ENCODE measurements around the gene RAB8A.

RAB8A gene

GRCh38 chr19:16111160-16111908 lies at the start of gene RAB8A:
Gene RAB8A (plus strand): TSS chr19:16111889. CDS start chr19:16111902, 13 bp downstream.
- DNase-seq = peak; percentile 93

- DNase-seq = no peak
These were observed 49.7 kb upstream of the RAB8A start for GRCh38 chr19:16061943-16062342.

- DNase-seq = no peak
These were observed 48.9 kb upstream of the RAB8A start for GRCh38 chr19:16062789-16063188.

- no peak for DNase-seq
These were observed 47.3 kb upstream of the RAB8A start for GRCh38 chr19:16064209-16064889.

- no peak for DNase-seq
These were observed 45.0 kb upstream of the RAB8A start for GRCh38 chr19:16066611-16067104.

- DNase-seq = no peak
These were observed 44.3 kb upstream of the RAB8A start for GRCh38 chr19:16067205-16067938.

GRCh38 chr19:16068696-16069259 lies 42.9 kb upstream of the RAB8A start:
- no peak for DNase-seq

- DNase-seq = no peak
These were observed 41.8 kb upstream of the RAB8A start for GRCh38 chr19:16069813-16070365.

- no peak for DNase-seq
These were observed 41.2 kb upstream of the RAB8A start for GRCh38 chr19:16070366-16070990.

GRCh38 chr19:16071072-16071691 lies 40.5 kb upstream of the RAB8A start:
- no peak for DNase-seq

GRCh38 chr19:16073481-16073880 lies 38.2 kb upstream of the RAB8A start:
- DNase-seq = no peak

GRCh38 chr19:16073988-16074387 lies 37.7 kb upstream of the RAB8A start:
- DNase-seq = no peak

- DNase-seq = no peak
These were observed 37.0 kb upstream of the RAB8A start for GRCh38 chr19:16074488-16075365.

- no peak for DNase-seq
These were observed 36.1 kb upstream of the RAB8A start for GRCh38 chr19:16075430-16076153.

GRCh38 chr19:16076154-16076957 lies 35.3 kb upstream of the RAB8A start, which contains the start of gene TPM4:
Gene TPM4 (plus strand): TSS chr19:16076495. CDS start chr19:16076566, 71 bp downstream.
- peak; percentile 64 for DNase-seq

GRCh38 chr19:16076958-16077611 lies 34.6 kb upstream of the RAB8A start:
- DNase-seq = peak; percentile 18

GRCh38 chr19:16077984-16078758 lies 33.5 kb upstream of the RAB8A start:
- no peak for DNase-seq
